ENCODE measurements around the gene SNCB. TPM values are rescaled to one million over a fixed set of nuclear protein-coding genes. Genes with fewer than 3 reads are reported as not detected.
A peak's percentile ranks its signal among the peaks of the same experiment; 100 is the strongest.

Gene SNCB
- total and polyA plus RNA-seq, 2 of the 13 experiments (the other 11 are each of a cell fraction or from before 2014, with no cell fraction given): not detected

DNA sequence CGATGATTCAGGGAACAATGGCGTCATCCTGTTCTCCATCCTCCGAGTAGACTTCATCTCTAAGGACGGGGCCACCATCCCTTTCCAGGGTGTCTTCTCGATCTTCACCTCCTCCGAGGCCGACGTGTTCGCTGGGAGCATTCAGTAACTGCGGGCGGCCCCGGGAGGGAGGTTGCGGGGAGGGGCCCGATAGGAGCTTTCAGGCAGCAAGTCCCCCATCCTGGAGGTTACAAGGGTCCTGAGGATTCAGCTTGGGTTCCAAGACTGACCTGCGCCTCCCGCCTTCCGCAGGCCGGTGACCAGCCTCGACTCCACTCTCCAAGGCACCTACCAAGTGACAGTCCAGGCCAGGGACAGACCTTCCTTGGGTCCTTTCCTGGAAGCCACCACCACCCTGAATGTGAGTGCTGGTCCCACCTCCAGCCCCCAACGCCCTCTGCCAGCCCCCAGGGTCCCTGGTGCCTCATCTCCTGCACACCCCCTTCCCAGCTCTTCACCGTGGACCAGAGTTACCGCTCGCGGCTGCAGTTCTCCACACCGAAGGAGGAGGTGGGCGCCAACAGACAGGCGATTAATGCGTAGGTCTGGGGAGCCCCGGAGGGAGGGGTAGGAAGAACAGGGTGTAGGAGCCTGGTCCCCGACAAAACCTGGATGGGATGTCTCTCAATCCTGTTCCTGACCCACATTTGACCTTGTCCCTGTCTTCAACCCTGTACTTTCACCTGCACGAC, 41.1 kb downstream of the SNCB start:
- Histone ChIP-seq H4K20me1 (ENCODE audit: insufficient read depth, low read length) (no peaks in the 10 kb centered on the region), H3K4me3 (replicated peaks in 1 of 3; ENCODE audit: insufficient read depth in 1 of 3, low read depth in 2 of 3, low read length in 3 of 3) (no peak overlapping the region), H3K27ac (ENCODE audit: extremely low read length, insufficient read depth, low read length) (no peak overlapping the region), H2AFZ (ENCODE audit: low read length) (no peak overlapping the region), H3K79me2 (ENCODE audit: insufficient read depth, low read length) (no peaks in the 10 kb centered on the region), H3K9ac (ENCODE audit: insufficient read depth, low read depth, low read length) (no peak overlapping the region), H3K27me3 (ENCODE audit: control insufficient read depth in 1 of 2, insufficient read depth in 2 of 2, low read length in 2 of 2) (no peaks in the 10 kb centered on the region), H3K4me2 (ENCODE audit: low read depth, low read length) (no peak overlapping the region), H3K9me3 (ENCODE audit: low read length) (peaks cover 14% of the 10 kb centered on the region), H3K4me1 (ENCODE audit: insufficient read depth, low read length) (no peaks in the 10 kb centered on the region), H3K36me3 (replicated peaks in 1 of 2; ENCODE audit: control insufficient read depth in 1 of 2, insufficient read depth in 2 of 2, low read length in 2 of 2) (peaks cover 0 to 26% of the 10 kb centered on the region in 2 experiments; a peak in 3 of 5 replicates)
- no peak for TF ChIP-seq ZNF747 (CRISPR knock-in tag; IDR thresholded peaks at IDR 0.05; ENCODE audit: borderline replicate concordance)
- no peak for TF ChIP-seq THYN1 (CRISPR knock-in tag; IDR thresholded peaks at IDR 0.05; ENCODE audit: borderline replicate concordance, low read depth)
- no peak for TF ChIP-seq NR3C1 (CRISPR knock-in tag; IDR thresholded peaks at IDR 0.05)
- no peak for TF ChIP-seq SRSF9 (IDR thresholded peaks at IDR 0.05; ENCODE audit: borderline replicate concordance, insufficient read depth, low read depth, low read length, poor library complexity, severe bottlenecking)
- no peak for TF ChIP-seq ZKSCAN1 (IDR thresholded peaks at IDR 0.05; ENCODE audit: low read length)
- no peak for TF ChIP-seq CBFB (CRISPR knock-in tag; IDR thresholded peaks at IDR 0.05)
- TF ChIP-seq NCOA5 (CRISPR knock-in tag; IDR thresholded peaks at IDR 0.05): no peak
- TF ChIP-seq KAT8 (CRISPR knock-in tag; IDR thresholded peaks at IDR 0.05): no peak
- 94% methylated on average over 28 of the region's 31 CpGs for WGBS (ENCODE audit: low lambda C conversion rate)
- DNase-seq (ENCODE audit: low spot score) (no peak), FAIRE-seq (no peak), ATAC-seq (no peak)
- ChIA-PET CTCF (ENCODE audit: low intra/inter-chr PET ratio, low total read pairs) (no interaction called here), POLR2A (no interaction called here)
- in situ Hi-C loops (cut with HindIII; ENCODE audit: extremely low pct_ligation_motif_present, low pct_unique_long_range_greater_than_20kb): loop anchor here (25.0 kb wide), 1 partner anchor 852 kb away; no protein-coding TSS in a partner anchor
- intact Hi-C loops (cut with micrococcal nuclease; ENCODE audit: unreplicated experiment): no loop called here
- BruUV-seq (replicated peaks): no TSS peak

DNA sequence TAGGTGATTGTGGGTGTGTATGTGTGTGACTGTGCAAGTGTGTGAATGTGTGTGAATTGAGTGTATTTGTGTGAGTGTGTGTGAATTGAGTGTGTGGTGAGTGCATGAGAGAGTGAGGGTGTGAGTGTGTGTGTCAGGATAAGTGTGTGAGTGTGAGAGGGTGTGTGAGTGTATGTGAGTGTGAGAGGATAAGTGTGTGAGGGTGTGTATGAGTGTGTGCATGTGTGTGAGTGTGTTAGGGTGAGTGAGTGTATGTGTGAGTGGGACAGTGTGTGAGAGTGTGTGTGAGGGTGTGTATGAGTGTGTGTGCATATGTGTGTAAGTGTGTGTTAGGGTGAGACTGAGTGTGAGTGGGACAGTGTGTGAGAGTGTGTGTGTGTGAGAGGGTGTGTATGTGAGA, 42.0 kb downstream of the SNCB start:
- in situ Hi-C loops (cut with HindIII; ENCODE audit: extremely low pct_ligation_motif_present, low pct_unique_long_range_greater_than_20kb) (loop anchor here (25.0 kb wide), 1 partner anchor 851 kb away; no protein-coding TSS in a partner anchor), intact Hi-C loops (cut with micrococcal nuclease; ENCODE audit: unreplicated experiment) (no loop called here)
- no TSS peak for BruUV-seq (replicated peaks)
- DNase-seq (ENCODE audit: low spot score): no peak
- ATAC-seq: no peak
- H3K4me2 ChIP-seq (ENCODE audit: low read depth, low read length): no peak overlapping the region
- H3K9ac ChIP-seq (ENCODE audit: insufficient read depth, low read depth, low read length): no peak overlapping the region
- ChIA-PET POLR2A (no interaction called here), CTCF (ENCODE audit: low intra/inter-chr PET ratio, low total read pairs) (no interaction called here)
- H3K27ac ChIP-seq (ENCODE audit: extremely low read length, insufficient read depth, low read length): no peak overlapping the region
- H3K9me3 ChIP-seq (ENCODE audit: low read length): peaks cover 16% of the 10 kb centered on the region
- no peak overlapping the region for H3K4me3 ChIP-seq (replicated peaks in 1 of 3; ENCODE audit: insufficient read depth in 1 of 3, low read depth in 2 of 3, low read length in 3 of 3)
- peaks cover 0 to 35% of the 10 kb centered on the region in 2 experiments; a peak in 3 of 5 replicates for H3K36me3 ChIP-seq (replicated peaks in 1 of 2; ENCODE audit: control insufficient read depth in 1 of 2, insufficient read depth in 2 of 2, low read length in 2 of 2)
- FAIRE-seq: no peak
- H3K4me1 ChIP-seq (ENCODE audit: insufficient read depth, low read length): no peaks in the 10 kb centered on the region
- H2AFZ ChIP-seq (ENCODE audit: low read length): no peak overlapping the region
- no peaks in the 10 kb centered on the region for H3K79me2 ChIP-seq (ENCODE audit: insufficient read depth, low read length)
- no peaks in the 10 kb centered on the region for H4K20me1 ChIP-seq (ENCODE audit: insufficient read depth, low read length)
- no peaks in the 10 kb centered on the region for H3K27me3 ChIP-seq (ENCODE audit: control insufficient read depth in 1 of 2, insufficient read depth in 2 of 2, low read length in 2 of 2)
- no peak for TF ChIP-seq ZNF777 (CRISPR knock-in tag; IDR thresholded peaks at IDR 0.05)
- no peak for TF ChIP-seq CEBPB (IDR thresholded peaks at IDR 0.05; ENCODE audit: borderline replicate concordance, low read depth, low read length)
- TF ChIP-seq ZNF207 (IDR thresholded peaks at IDR 0.05; ENCODE audit: borderline replicate concordance): 0 out of 2 replicates have a peak, but pooled peaks have one; percentile 73
- peak; percentile 90; the same call in 1 of the 2 replicates for TF ChIP-seq IKZF1 (IDR thresholded peaks at IDR 0.05)
- peak; percentile 55 for TF ChIP-seq FOXA1 (IDR thresholded peaks at IDR 0.05)
- TF ChIP-seq FOXA1 (CRISPR knock-in tag; IDR thresholded peaks at IDR 0.05): no peak
- no peak for TF ChIP-seq KLF12 (CRISPR knock-in tag; IDR thresholded peaks at IDR 0.05; ENCODE audit: borderline replicate concordance)
- peak; percentile 76; the same call in 1 of the 2 replicates for TF ChIP-seq TRIM22 (IDR thresholded peaks at IDR 0.05)
- TF ChIP-seq NFRKB (IDR thresholded peaks at IDR 0.05): peak; percentile 17; the same call in 1 of the 2 replicates
- no peak for TF ChIP-seq ZNF10 (CRISPR knock-in tag; IDR thresholded peaks at IDR 0.05; ENCODE audit: borderline replicate concordance, low read depth)
- no peak for TF ChIP-seq TFDP2 (CRISPR knock-in tag; IDR thresholded peaks at IDR 0.05)
